NCI-H1048 (cell line): ENCODE results near the gene SLC6A11.

Source experiments
- DNase-seq: peaks from one replicate; lab custom pipeline; 2025; lab: John Stamatoyannopoulos, UW

SLC6A11 gene

GRCh38 chr3:10790713-10791112, 25.3 kb upstream of the SLC6A11 start:
- DNase-seq = no peak

- no peak for DNase-seq
These were observed 23.8 kb upstream of the SLC6A11 start for GRCh38 chr3:10792208-10792607.

GRCh38 chr3:10798600-10799367, 17.2 kb upstream of the SLC6A11 start:
- DNase-seq = no peak

GRCh38 chr3:10804183-10804648, 11.8 kb upstream of the SLC6A11 start:
- DNase-seq = no peak

GRCh38 chr3:10806006-10806405, 10.0 kb upstream of the SLC6A11 start:
- DNase-seq = no peak

- no peak for DNase-seq
These were observed 7.8 kb upstream of the SLC6A11 start for GRCh38 chr3:10808130-10808735.

- DNase-seq = no peak
These were observed 7.1 kb upstream of the SLC6A11 start for GRCh38 chr3:10808974-10809373.

GRCh38 chr3:10810376-10810775, 5.7 kb upstream of the SLC6A11 start:
- no peak for DNase-seq

- DNase-seq = no peak
These were observed 2.6 kb upstream of the SLC6A11 start for GRCh38 chr3:10813425-10813824.

- no peak for DNase-seq
These were observed 1.4 kb upstream of the SLC6A11 start for GRCh38 chr3:10814623-10815022.

GRCh38 chr3:10815487-10815886, 541 bp upstream of the SLC6A11 start:
- DNase-seq = no peak

GRCh38 chr3:10816863-10817253, 830 bp downstream of the SLC6A11 start:
- DNase-seq = no peak

- no peak for DNase-seq
These were observed 1.5 kb downstream of the SLC6A11 start for GRCh38 chr3:10817506-10817905.

- DNase-seq = no peak
These were observed 6.0 kb downstream of the SLC6A11 start for GRCh38 chr3:10822055-10822454.

- no peak for DNase-seq
These were observed 6.9 kb downstream of the SLC6A11 start for GRCh38 chr3:10822708-10823515.

- no peak for DNase-seq
These were observed 7.4 kb downstream of the SLC6A11 start for GRCh38 chr3:10823516-10823818.

GRCh38 chr3:10824468-10824867, 8.4 kb downstream of the SLC6A11 start:
- no peak for DNase-seq

GRCh38 chr3:10833855-10834414, 17.9 kb downstream of the SLC6A11 start:
- DNase-seq = no peak

- DNase-seq = no peak
These were observed 18.9 kb downstream of the SLC6A11 start for GRCh38 chr3:10834951-10835350.

GRCh38 chr3:10835406-10835805, 19.4 kb downstream of the SLC6A11 start:
- no peak for DNase-seq

- no peak for DNase-seq
These were observed 20.6 kb downstream of the SLC6A11 start for GRCh38 chr3:10836676-10837075.

GRCh38 chr3:10837849-10838248, 21.8 kb downstream of the SLC6A11 start:
- no peak for DNase-seq

- DNase-seq = no peak
These were observed 23.1 kb downstream of the SLC6A11 start for GRCh38 chr3:10839167-10839566.
